Measurements from ENCODE around the gene PXDC1.

Gene PXDC1

GRCh38 chr6:3766214-3766613 lies 14.7 kb upstream of the PXDC1 start:
- TF ChIP-seq CTCF (IDR thresholded peaks at IDR 0.05; ENCODE audit: low read depth, low read length) (no peak), MYC (IDR thresholded peaks at IDR 0.05; ENCODE audit: low read depth, low read length) (no peak), POLR2A (IDR thresholded peaks at IDR 0.05; ENCODE audit: extremely low read depth, insufficient read length) (no peak), MAX (IDR thresholded peaks at IDR 0.05; ENCODE audit: low read depth, low read length) (no peak)
- no peak for DNase-seq (ENCODE audit: low read depth)
- H3K4me3 ChIP-seq (ENCODE audit: low read depth, low read length) = no peak overlapping the region

GRCh38 chr6:3765415-3765814 lies 13.9 kb upstream of the PXDC1 start:
- no peak for DNase-seq (ENCODE audit: low read depth)
- TF ChIP-seq CTCF (IDR thresholded peaks at IDR 0.05; ENCODE audit: low read depth, low read length) (no peak), POLR2A (IDR thresholded peaks at IDR 0.05; ENCODE audit: extremely low read depth, insufficient read length) (no peak), MYC (IDR thresholded peaks at IDR 0.05; ENCODE audit: low read depth, low read length) (no peak), MAX (IDR thresholded peaks at IDR 0.05; ENCODE audit: low read depth, low read length) (no peak)
- no peak overlapping the region for H3K4me3 ChIP-seq (ENCODE audit: low read depth, low read length)

GRCh38 chr6:3764516-3765335 lies 13.2 kb upstream of the PXDC1 start:
- no peak overlapping the region for H3K4me3 ChIP-seq (ENCODE audit: low read depth, low read length)

GRCh38 chr6:3762852-3763251 lies 11.3 kb upstream of the PXDC1 start:
- DNase-seq (ENCODE audit: low read depth) = no peak
- TF ChIP-seq MAX (IDR thresholded peaks at IDR 0.05; ENCODE audit: low read depth, low read length) (no peak), MYC (IDR thresholded peaks at IDR 0.05; ENCODE audit: low read depth, low read length) (no peak), CTCF (IDR thresholded peaks at IDR 0.05; ENCODE audit: low read depth, low read length) (no peak), POLR2A (IDR thresholded peaks at IDR 0.05; ENCODE audit: extremely low read depth, insufficient read length) (no peak)
- no peak overlapping the region for H3K4me3 ChIP-seq (ENCODE audit: low read depth, low read length)

More at GRCh38 chr6:3764516-3765335, 13.2 kb upstream of the PXDC1 start:
- TF ChIP-seq CTCF (IDR thresholded peaks at IDR 0.05; ENCODE audit: low read depth, low read length) = no peak
- TF ChIP-seq POLR2A (IDR thresholded peaks at IDR 0.05; ENCODE audit: extremely low read depth, insufficient read length) = no peak
- no peak for TF ChIP-seq MYC (IDR thresholded peaks at IDR 0.05; ENCODE audit: low read depth, low read length)
- no peak for TF ChIP-seq MAX (IDR thresholded peaks at IDR 0.05; ENCODE audit: low read depth, low read length)
- peak; percentile 47 for DNase-seq (ENCODE audit: low read depth)

GRCh38 chr6:3762359-3762758 lies 10.8 kb upstream of the PXDC1 start:
- no peak for TF ChIP-seq MYC (IDR thresholded peaks at IDR 0.05; ENCODE audit: low read depth, low read length)
- no peak for TF ChIP-seq MAX (IDR thresholded peaks at IDR 0.05; ENCODE audit: low read depth, low read length)
- TF ChIP-seq CTCF (IDR thresholded peaks at IDR 0.05; ENCODE audit: low read depth, low read length) = no peak
- no peak for TF ChIP-seq POLR2A (IDR thresholded peaks at IDR 0.05; ENCODE audit: extremely low read depth, insufficient read length)
- no peak overlapping the region for H3K4me3 ChIP-seq (ENCODE audit: low read depth, low read length)
- DNase-seq (ENCODE audit: low read depth) = no peak

Data from NB4 (cell line).